Measurements from ENCODE around the gene PITPNC1.

- TF ChIP-seq, protein P1, sequence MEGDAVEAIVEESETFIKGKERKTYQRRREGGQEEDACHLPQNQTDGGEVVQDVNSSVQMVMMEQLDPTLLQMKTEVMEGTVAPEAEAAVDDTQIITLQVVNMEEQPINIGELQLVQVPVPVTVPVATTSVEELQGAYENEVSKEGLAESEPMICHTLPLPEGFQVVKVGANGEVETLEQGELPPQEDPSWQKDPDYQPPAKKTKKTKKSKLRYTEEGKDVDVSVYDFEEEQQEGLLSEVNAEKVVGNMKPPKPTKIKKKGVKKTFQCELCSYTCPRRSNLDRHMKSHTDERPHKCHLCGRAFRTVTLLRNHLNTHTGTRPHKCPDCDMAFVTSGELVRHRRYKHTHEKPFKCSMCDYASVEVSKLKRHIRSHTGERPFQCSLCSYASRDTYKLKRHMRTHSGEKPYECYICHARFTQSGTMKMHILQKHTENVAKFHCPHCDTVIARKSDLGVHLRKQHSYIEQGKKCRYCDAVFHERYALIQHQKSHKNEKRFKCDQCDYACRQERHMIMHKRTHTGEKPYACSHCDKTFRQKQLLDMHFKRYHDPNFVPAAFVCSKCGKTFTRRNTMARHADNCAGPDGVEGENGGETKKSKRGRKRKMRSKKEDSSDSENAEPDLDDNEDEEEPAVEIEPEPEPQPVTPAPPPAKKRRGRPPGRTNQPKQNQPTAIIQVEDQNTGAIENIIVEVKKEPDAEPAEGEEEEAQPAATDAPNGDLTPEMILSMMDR (IDR thresholded peaks at IDR 0.05) = no peak
- no peak for TF ChIP-seq POLR2AphosphoS5 (IDR thresholded peaks at IDR 0.05)
- TF ChIP-seq POLR2A (IDR thresholded peaks at IDR 0.05) = no peak
Measured at GRCh38 chr17:67725373-67725791, 348.3 kb downstream of the PITPNC1 start.

Measured in breast epithelium (tissue), 3 donors.